Left renal cortex interstitium (tissue), 4 donors: ENCODE measurements around the gene NRIP2. TPM values are rescaled to one million over a fixed set of nuclear protein-coding genes. Genes with fewer than 3 reads are reported as not detected.
A peak's percentile ranks its signal among the peaks of the same experiment; 100 is the strongest.

Source experiments
- DNase-seq, 4 donors: peaks; one replicate each; pipeline ENCODE4 v3.0.0-alpha.2; 2013; ENCODE audit warnings: low read depth in 4 of 4, low spot score in 2 of 4, missing footprints in 1 of 4
- polyA plus RNA-seq, 4 donors: library from polyadenylated mRNA; unstranded; fragments of 120-200 nt; gene quantifications; one replicate each; pipeline ENCODE4 v1.2.1, GENCODE V29; 2013; ENCODE audit not compliant: insufficient read length in 4 of 4

The NRIP2 gene
- polyA plus RNA-seq, 4 donors = 31.1 to 39.5 (median 34.3) TPM

DNA sequence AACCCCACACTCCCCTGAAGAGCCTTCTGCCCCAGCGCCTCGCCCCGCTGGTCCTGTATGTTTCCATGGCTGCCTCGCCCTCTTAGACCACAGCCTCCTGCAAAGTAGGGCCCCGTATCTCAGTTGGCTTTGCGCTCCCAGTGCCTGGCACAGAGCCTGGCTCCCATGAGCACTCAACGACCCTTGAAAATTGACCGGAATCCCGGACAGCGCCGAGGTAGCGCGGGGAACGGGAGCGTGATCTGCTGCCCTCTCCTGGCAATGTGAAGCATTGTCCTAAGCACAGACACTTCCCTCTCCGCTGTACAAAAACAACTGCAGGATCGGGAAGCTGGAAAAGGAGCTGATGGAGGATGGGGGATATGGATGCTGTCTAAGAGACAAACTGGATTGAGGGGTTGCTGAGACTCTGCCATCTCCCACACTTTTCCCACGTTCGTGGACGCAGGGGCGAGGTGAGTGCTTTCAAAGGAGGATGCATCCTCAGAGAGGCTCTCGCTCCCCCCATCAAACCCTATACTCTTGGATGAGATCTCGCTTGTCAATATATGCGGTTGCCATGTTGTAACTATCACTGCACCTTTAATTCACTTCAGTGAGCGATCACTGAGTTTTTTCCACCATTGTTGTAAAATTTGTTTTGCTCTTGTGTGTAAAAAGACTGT is 50.8 kb downstream of the NRIP2 start:
- peak in 1 of 4 donors; percentile 62 for DNase-seq

DNA sequence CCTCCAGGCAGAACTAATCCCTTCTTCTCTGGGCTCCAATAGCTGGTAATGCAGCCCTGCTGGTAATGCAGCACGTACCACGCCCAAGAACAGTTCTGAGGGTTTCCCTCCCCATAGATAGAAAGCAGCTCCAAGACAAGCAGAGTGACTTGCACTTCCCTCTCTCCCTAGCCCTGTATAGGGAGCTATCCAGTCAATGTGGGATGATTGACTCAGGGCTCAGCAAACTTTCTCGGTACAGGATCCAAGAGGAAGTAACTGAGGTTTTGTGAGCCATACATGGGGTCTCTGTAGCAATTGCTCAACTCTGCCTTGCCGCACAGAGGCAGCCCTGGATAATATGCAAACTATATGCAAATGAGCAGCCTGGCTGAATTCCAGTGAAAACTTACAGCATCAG is 55.6 kb downstream of the NRIP2 start:
- no peak for DNase-seq

DNA sequence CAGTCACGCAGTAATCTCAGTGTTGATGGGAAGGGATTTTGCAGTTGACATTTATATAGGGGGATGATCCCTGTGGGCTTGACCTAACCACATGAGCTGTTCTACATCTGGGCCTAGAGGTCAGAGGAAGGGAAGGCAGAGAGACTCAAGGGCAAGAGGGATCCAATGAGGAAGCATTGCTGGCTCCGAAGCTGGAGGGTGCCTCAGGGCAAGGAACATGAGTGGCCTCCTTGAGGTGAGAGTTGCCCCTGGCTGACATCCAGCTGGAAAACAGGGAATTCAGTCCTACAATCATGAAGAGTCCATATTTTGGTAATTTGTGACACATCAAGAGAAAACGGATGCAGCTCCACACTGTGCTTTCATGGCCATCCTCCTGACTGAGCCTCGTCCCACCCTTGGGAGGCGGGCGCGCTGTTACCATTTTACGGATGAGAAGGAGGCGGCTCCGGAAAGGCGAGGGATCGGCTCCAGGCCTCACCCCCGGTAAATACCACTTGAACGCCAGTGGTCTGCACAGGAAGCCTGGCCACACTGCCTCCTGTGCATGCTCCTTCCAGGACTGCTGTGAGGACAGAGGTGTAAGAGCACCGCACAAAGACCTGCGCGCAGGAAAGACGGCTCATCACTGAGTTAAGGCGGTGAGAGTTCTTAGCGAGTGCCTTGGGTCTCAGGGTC is 58.6 kb downstream of the NRIP2 start:
- DNase-seq = no peak

DNA sequence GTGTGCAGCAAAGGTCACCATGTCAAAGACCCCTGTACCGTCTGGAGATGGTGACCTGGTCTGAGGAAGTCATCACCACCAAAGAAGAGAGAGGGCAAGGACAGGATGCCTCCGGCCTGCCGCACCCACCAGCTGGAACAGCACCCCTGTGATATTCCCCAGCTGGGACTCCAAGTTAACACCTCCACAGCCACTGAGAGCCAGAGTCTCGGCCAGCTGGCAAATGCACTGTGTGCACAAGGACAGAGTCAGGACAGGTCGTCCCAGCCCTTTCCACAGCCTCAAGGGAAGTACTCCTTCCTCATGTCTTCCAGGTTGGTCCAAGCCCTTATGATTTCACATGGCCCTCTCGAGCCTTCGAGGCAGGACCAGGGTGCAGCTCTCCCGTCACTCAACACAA is 59.4 kb downstream of the NRIP2 start:
- no peak for DNase-seq

Other genes starting within 250 kb of the NRIP2 start
- gene FKBP4, start 40.1 kb downstream of the NRIP2 start, polyA plus RNA-seq = 100 to 1,000 TPM; 114 to 154 (median 135) TPM
- 10 to 100 TPM; 48.9 to 94.5 (median 67.2) TPM for gene ITFG2, start 22.4 kb downstream of the NRIP2 start, polyA plus RNA-seq
- 1 to 10 TPM in 2 of 4 donors, under 1 TPM in 2; 0.34 to 3.5 (median 1.5) TPM for gene TEX52, start 22.0 kb upstream of the NRIP2 start, polyA plus RNA-seq
- gene FOXM1, start 42.1 kb upstream of the NRIP2 start, polyA plus RNA-seq = 10 to 100 TPM; 24.8 to 35.9 (median 33.0) TPM
- 10 to 100 TPM; 38.2 to 45.1 (median 41.1) TPM for gene RHNO1, start 42.2 kb upstream of the NRIP2 start, polyA plus RNA-seq
- 10 to 100 TPM; 31.8 to 35.6 (median 33.4) TPM for gene TULP3, start 55.9 kb upstream of the NRIP2 start, polyA plus RNA-seq
- 10 to 100 TPM; 17.9 to 22.9 (median 21.5) TPM for gene TEAD4, start 124.4 kb upstream of the NRIP2 start, polyA plus RNA-seq
- 100 to 1,000 TPM in 2 of 4 donors, 10 to 100 TPM in 2; 81.7 to 105 (median 95.4) TPM for gene TSPAN9, start 242.3 kb upstream of the NRIP2 start, polyA plus RNA-seq